Mammary epithelial cell (primary cell): ENCODE data around the gene IGFBP5.

Experiments used
- EZH2 ChIP-seq: IDR thresholded peaks from 2 replicates; pipeline ENCODE4 v1.6.1; 2012; ENCODE audit warnings: low read length, inconsistent platforms, borderline replicate concordance
- TF ChIP-seq, protein P1 (sequence below), 2 donors: IDR thresholded peaks in 1 of 2; conservative IDR thresholded peaks in 1 of 2; 2 replicates each; pipeline ENCODE4 v1.5.1; 2011 to 2012; ENCODE audit warnings: inconsistent platforms in 2 of 2, low read length in 2 of 2, mild to moderate bottlenecking in 2 of 2, control low read depth in 1 of 2, low read depth in 1 of 2; ENCODE audit not compliant: insufficient read depth in 1 of 2; ENCODE audit errors: extremely low read depth in 1 of 2

DNA sequence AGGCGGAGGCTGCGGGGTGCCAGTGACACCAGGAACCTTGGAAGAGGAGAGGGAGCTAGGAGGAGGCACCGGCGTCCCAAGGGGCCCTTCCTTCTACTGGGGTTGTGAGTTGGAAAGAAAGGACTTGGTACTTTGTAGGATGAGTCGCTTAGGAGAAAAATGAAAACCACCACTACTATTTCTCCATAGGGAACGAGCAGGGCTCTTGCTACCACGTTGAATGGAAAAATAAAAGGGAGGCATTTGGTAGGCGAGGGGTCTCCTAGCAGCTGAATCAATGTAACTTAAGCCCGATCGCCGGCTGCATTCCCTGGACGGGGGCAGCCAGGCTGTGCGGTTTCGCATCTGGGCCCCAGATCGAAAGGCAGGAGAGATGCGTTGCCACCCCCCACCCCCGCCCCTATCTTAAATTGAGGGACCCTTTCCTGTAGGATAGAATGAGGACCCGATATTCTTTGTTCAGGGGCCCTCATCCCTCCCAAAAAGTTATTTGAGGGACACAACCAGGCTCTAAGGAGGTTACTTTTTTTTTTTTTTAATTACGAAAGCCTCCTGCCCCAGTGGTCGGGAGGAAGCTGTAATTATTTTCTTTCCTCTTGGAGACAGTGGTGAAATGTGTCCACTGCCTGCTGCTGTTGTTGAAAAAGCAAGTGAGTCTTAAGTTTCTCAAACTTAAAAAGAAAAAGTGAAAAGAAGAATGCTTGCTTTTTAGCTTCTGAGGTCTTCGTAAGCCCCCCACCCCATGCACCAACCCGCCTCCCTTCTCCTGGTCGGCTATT lies 60.8 kb downstream of the IGFBP5 start:
- TF ChIP-seq, protein P1, sequence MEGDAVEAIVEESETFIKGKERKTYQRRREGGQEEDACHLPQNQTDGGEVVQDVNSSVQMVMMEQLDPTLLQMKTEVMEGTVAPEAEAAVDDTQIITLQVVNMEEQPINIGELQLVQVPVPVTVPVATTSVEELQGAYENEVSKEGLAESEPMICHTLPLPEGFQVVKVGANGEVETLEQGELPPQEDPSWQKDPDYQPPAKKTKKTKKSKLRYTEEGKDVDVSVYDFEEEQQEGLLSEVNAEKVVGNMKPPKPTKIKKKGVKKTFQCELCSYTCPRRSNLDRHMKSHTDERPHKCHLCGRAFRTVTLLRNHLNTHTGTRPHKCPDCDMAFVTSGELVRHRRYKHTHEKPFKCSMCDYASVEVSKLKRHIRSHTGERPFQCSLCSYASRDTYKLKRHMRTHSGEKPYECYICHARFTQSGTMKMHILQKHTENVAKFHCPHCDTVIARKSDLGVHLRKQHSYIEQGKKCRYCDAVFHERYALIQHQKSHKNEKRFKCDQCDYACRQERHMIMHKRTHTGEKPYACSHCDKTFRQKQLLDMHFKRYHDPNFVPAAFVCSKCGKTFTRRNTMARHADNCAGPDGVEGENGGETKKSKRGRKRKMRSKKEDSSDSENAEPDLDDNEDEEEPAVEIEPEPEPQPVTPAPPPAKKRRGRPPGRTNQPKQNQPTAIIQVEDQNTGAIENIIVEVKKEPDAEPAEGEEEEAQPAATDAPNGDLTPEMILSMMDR (conservative IDR thresholded peaks at IDR 0.05 in 1 of 2, IDR thresholded peaks at IDR 0.05 in 1 of 2; ENCODE audit: extremely low read depth in 1 of 2, insufficient read depth in 1 of 2, low read depth in 1 of 2, low read length in 2 of 2), result no peak
- TF ChIP-seq EZH2, result no peak
